Measurements from ENCODE around the gene METTL17. TPM values are rescaled to one million over a fixed set of nuclear protein-coding genes. Genes with fewer than 3 reads are reported as not detected.
"Not testable (repeated sequence)": the region's sequence is repeated elsewhere in the genome, so short reads cannot be mapped to it uniquely, and the experiment has no call there.

The METTL17 gene
- total and polyA plus RNA-seq, 2 donors (not counting 3 experiments of a cell fraction or from before 2014, with no cell fraction given), result 60.6 to 90.6 TPM

- H3K79me2 ChIP-seq (ENCODE audit: control insufficient read depth, insufficient read depth, low read length); CTCF ChIA-PET; H3K9me3 ChIP-seq (replicated peaks; ENCODE audit: control insufficient read depth, insufficient read depth, low read length); intact Hi-C loops (cut with micrococcal nuclease); DNase-seq (ENCODE audit: low read depth, low spot score); H2AFZ ChIP-seq (ENCODE audit: low read depth, low read length); dilution Hi-C loops (cut with MboI; ENCODE audit: extremely low pct_ligation_motif_present, low sequenced_read_pairs); BruUV-seq (replicated peaks); H3K9me1 ChIP-seq (replicated peaks; ENCODE audit: control insufficient read depth, extremely low read depth, insufficient read depth, low read length); H3K9ac ChIP-seq (replicated peaks; ENCODE audit: extremely low read depth, insufficient read depth, low read length); H3K4me3 ChIP-seq (replicated peaks in 1 of 3; ENCODE audit: insufficient read depth in 1 of 3, low read depth in 1 of 3, low read length in 3 of 3); H3K36me3 ChIP-seq (ENCODE audit: control insufficient read depth in 2 of 2, extremely low read depth in 1 of 2, insufficient read depth in 2 of 2, low read length in 2 of 2); FAIRE-seq; H3K4me2 ChIP-seq (ENCODE audit: insufficient read depth, low read length); H3K4me1 ChIP-seq (ENCODE audit: control insufficient read depth, extremely low read depth, insufficient read depth, low read length); POLR2A ChIA-PET; H4K20me1 ChIP-seq (replicated peaks; ENCODE audit: control insufficient read depth, extremely low read depth, insufficient read depth, low read length); H3K27ac ChIP-seq (ENCODE audit: insufficient read depth, low read depth, low read length): not testable (repeated sequence)
- H3K27me3 ChIP-seq (ENCODE audit: control insufficient read depth in 2 of 2, insufficient read depth in 2 of 2, low read length in 2 of 2), result peaks cover 16 to 20% of the 10 kb centered on the region in 2 experiments
Measured at GRCh38 chr14:21009721-21010120, 19.9 kb downstream of the METTL17 start.

GRCh38 chr14:21011136-21011535 is 21.4 kb downstream of the METTL17 start:
- no peak for TF ChIP-seq POLR2AphosphoS5 (IDR thresholded peaks at IDR 0.05; ENCODE audit: insufficient read depth, low read depth, low read length)
- no peak for TF ChIP-seq FOS (IDR thresholded peaks at IDR 0.05; ENCODE audit: borderline replicate concordance, insufficient read depth, low read length)
- TF ChIP-seq JUN (IDR thresholded peaks at IDR 0.05; ENCODE audit: borderline replicate concordance, insufficient read depth, insufficient read length, low read depth), result no peak
- TF ChIP-seq MYC (IDR thresholded peaks at IDR 0.05; ENCODE audit: low read depth, low read length), result no peak
- no peak for TF ChIP-seq CTCF (IDR thresholded peaks at IDR 0.05; ENCODE audit: extremely low read depth in 1 of 2, insufficient read depth in 1 of 2, low read depth in 1 of 2, low read length in 2 of 2)
- no peak for TF ChIP-seq GATA2 (IDR thresholded peaks at IDR 0.05; ENCODE audit: insufficient read depth, insufficient read length, low read depth, low read length)
- TF ChIP-seq, protein P1, sequence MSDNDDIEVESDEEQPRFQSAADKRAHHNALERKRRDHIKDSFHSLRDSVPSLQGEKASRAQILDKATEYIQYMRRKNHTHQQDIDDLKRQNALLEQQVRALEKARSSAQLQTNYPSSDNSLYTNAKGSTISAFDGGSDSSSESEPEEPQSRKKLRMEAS (IDR thresholded peaks at IDR 0.05; ENCODE audit: insufficient read depth, insufficient read length), result no peak
- TF ChIP-seq EZH2 (IDR thresholded peaks at IDR 0.05; ENCODE audit: borderline replicate concordance, low read depth, low read length, severe bottlenecking), result no peak
- TF ChIP-seq POLR2A (IDR thresholded peaks at IDR 0.05; ENCODE audit: low read depth, low read length), result no peak
- no peaks in the 10 kb centered on the region for H3K4me1 ChIP-seq (ENCODE audit: control insufficient read depth, extremely low read depth, insufficient read depth, low read length)
- no peaks in the 10 kb centered on the region for H3K79me2 ChIP-seq (ENCODE audit: control insufficient read depth, insufficient read depth, low read length)
- H3K4me2 ChIP-seq (ENCODE audit: insufficient read depth, low read length), result no peak overlapping the region
- no peaks in the 10 kb centered on the region for H3K9me1 ChIP-seq (replicated peaks; ENCODE audit: control insufficient read depth, extremely low read depth, insufficient read depth, low read length)
- DNase-seq (ENCODE audit: low read depth, low spot score), result no peak
- H3K27me3 ChIP-seq (ENCODE audit: control insufficient read depth in 2 of 2, insufficient read depth in 2 of 2, low read length in 2 of 2), result peaks cover 16 to 20% of the 10 kb centered on the region in 2 experiments
- FAIRE-seq, result no peak
- no peak overlapping the region for H3K9ac ChIP-seq (replicated peaks; ENCODE audit: extremely low read depth, insufficient read depth, low read length)
- intact Hi-C loops (cut with micrococcal nuclease) (no loop called here), dilution Hi-C loops (cut with MboI; ENCODE audit: extremely low pct_ligation_motif_present, low sequenced_read_pairs) (no loop called here)
- H3K9me3 ChIP-seq (replicated peaks; ENCODE audit: control insufficient read depth, insufficient read depth, low read length), result no peaks in the 10 kb centered on the region
- H3K27ac ChIP-seq (ENCODE audit: insufficient read depth, low read depth, low read length), result no peak overlapping the region
- ChIA-PET POLR2A (no interaction called here), CTCF (interaction anchor here (0.9 to 5.7 kb wide), 4 partner anchors 22 to 154 kb away, joined by 3 to 86 read pairs (median 8); partner anchors contain the start of genes RNASE13 and TPPP2)
- H3K4me3 ChIP-seq (replicated peaks in 1 of 3; ENCODE audit: insufficient read depth in 1 of 3, low read depth in 1 of 3, low read length in 3 of 3), result no peak overlapping the region
- no peaks in the 10 kb centered on the region for H4K20me1 ChIP-seq (replicated peaks; ENCODE audit: control insufficient read depth, extremely low read depth, insufficient read depth, low read length)
- no TSS peak for BruUV-seq (replicated peaks)
- H2AFZ ChIP-seq (ENCODE audit: low read depth, low read length), result no peak overlapping the region
- no peaks in the 10 kb centered on the region for H3K36me3 ChIP-seq (ENCODE audit: control insufficient read depth in 2 of 2, extremely low read depth in 1 of 2, insufficient read depth in 2 of 2, low read length in 2 of 2)

All from endothelial cell of umbilical vein (primary cell).